HG03095 (cell line): Measurements from ENCODE around the gene SOX13.
"Not testable (repeated sequence)": the region's sequence is repeated elsewhere in the genome, so short reads cannot be mapped to it uniquely, and the experiment has no call there.

Experiments
- ATAC-seq: cut with Tn5 transposase; IDR thresholded peaks from one replicate; pipeline ENCODE4 v1.9.1; 2021; ENCODE audit warnings: moderate library complexity; ENCODE audit not compliant: unreplicated experiment

Gene SOX13

DNA sequence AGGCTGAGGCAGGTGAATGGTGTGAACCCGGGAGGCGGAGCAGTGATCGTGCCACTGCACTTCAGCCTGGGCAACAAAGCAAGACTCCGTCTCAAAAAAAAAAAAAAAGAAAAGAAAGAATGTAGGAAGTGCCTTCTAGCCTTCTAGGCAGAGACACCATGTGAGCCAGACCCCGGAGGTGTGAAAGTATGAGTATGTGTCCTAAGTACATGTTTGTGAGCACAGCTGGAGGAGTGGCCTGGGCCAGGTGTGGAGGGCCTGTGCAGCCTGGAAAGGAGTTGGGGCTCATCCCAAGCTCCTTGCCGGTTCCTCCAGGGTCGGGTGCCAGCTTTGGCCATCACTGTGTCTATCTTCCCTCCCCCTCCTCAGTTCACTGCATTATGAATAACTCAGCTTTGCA, 13.0 kb downstream of the SOX13 start:
- ATAC-seq = no peak

DNA sequence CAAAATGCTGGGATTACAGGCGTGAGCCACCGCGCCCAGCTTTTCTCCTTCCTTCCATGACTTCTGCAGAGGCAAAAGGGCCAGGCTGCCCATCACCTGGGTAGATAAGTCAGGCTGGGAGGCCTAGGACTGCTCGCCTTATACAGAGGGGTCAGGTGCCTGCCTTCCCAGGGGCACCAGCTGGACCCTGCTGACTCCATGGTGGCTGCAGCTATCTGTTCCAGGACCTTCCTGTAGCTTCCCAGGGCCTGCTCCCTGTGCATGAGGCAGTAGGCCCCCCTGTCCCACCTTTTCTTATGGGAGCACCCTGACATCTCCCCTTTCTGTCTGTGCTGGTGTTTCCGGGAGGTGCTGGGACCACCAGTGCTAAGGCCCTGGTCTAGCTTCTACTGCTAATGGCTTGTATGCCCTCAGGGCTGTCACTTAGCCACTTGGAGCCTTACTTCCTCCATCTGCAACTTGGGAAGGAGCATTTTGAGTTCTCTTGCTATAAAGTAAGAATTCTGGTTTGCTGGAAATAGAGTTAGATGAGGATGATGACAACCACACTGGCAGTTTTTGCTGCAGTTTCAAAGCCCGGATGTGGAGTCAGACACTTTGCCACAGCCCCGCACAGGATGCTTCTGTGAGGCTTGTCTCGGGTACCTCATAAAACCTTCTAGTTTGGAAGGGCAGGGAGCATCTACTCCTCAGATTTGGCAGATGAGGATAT, 14.4 kb downstream of the SOX13 start:
- ATAC-seq = no peak

DNA sequence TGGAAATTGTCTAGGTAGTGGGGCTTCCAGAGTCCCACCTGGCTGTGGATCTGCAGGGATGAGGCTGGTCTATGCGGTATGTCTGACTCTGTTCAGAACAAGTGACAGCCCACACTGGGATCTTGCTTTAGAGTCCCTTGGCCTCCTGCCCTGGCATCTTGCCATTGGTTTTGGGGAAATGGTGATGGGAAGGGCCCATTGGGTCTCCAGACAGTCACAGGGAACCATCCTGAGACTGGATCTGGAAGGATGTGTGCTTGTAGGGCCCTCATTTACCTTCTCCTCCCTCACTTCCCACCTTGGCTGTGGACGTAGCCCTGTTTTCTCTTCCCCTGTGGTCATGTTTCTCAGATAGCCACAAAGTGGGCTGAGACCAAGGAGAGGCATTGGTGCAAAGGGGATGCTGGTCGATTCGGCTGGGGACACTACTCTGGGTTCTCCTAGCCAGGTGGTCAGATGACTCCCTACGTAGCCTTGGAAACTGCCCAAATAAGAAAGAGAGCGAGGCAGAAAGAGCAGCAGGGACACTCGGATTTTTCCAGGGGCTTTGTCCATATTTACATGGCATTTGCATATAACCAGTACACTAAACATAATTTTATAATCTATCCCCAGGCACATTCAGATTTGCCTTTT, 15.1 kb downstream of the SOX13 start:
- no peak for ATAC-seq

DNA sequence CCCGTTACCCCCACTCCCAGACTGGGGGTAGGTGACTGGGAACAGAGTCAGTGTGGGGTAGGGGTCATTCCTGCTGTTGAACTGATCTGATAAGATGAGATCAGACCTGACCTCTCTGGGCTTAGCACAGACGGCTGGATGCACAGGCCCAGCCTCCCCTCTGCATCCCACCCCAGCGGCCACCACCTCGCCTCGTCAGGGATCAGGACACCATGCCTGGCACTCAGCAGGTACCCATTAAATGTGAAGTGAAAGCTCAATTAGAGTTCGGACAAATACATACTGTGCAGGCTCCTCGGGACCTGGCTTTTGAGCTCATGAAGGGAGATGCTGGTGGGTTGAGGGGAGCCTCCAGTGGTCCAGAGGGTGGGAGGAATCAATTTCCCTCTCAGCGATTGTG, 15.7 kb downstream of the SOX13 start:
- no peak for ATAC-seq

DNA sequence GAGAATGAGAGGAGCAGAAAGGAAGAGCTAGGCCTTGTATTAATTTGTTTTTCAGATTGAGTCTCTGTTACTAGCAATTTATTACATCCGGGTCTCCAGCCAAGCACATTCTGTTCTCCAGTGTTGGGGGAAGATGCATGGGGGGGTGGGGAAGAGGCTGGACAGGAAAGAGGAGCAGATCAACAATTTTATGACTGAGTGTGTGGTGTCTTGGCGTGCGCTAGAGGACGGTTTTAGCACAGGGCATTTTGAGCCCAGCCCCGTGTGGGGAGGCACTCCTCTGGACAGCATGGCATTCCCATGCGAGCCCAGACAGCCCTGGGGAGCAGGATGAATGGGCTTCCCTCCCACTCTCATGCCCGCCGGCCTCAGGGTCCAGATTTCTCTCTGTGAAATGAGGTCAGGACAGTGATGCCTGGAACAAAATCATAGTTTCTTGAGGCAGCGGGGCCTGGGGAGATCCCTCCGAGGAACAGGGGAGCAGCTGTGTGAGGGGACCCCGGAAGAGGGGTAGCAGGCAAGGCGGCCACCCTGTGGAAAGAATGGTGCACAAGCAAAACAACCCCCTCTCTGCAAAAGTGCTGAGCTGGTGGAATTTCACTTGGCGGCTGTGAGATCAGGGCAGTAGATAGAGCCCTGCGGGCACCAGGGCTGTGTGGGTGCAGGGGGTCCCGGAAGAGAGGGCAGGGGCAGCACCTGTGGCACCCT, 16.3 kb downstream of the SOX13 start:
- ATAC-seq = no peak

DNA sequence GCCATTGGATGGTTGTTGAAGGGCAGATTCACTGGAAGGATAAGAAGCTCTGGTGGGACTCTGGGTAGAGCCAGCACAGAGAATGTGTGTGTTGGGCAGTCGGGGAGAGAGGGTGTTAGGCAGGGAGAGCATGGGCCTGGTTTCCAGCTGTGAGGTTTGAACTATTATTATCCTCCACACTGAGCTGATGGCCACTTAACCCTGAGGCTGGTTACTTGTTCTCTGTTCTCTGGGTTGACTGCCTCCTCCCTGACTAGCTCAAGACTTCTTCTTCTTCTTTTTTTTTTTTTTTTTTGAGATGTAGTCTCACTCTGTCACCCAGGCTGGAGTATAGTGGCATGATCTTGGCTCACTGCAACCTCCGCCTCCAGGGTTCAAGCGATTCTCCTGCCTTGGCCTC, 17.2 kb downstream of the SOX13 start:
- not testable (repeated sequence) for ATAC-seq

DNA sequence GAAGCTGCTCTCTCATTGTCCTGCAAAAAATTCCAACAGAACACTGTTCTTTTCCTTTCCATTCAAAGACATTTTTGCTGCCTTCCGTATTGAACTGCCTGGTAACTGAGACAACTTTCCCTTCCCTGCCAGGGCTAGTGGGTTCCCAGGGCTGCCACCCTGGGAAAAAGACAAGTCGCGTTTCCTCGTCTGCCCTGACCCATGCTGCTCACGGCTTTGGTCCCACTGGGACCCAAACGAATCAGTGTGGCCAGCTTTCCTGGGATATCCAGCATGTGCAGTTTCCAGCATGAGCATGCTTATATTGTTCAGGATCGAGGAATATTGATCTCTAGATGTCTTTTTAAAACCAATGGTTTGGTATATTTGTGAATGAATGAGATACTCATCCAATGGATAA, 18.2 kb downstream of the SOX13 start:
- ATAC-seq = no peak

DNA sequence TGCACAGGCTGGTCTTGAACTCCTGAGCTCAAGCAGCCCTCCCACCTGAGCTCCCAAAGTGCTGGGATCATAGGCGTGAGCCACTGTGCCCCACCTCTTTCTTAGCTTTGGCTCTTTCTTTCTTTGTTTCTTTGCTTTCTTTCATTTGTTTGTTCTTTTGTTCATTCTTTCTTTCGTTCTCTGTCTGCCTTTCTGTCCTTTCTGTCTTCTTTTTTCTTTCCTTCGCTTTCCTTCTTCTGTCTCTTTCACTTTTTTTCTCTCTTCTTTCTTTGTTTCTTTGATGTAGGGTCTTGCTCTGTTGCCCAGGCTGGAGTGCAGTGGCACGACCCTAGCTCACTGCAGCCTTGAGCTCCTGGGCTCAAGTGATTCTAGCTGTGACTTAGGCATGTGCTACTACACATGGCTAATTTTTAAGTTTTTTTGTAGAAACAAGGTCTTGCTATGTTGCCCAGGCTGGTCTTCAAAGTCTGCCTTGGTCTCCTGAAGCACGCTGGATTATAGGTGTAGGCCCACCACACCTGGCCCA, 18.9 kb downstream of the SOX13 start:
- ATAC-seq = no peak

DNA sequence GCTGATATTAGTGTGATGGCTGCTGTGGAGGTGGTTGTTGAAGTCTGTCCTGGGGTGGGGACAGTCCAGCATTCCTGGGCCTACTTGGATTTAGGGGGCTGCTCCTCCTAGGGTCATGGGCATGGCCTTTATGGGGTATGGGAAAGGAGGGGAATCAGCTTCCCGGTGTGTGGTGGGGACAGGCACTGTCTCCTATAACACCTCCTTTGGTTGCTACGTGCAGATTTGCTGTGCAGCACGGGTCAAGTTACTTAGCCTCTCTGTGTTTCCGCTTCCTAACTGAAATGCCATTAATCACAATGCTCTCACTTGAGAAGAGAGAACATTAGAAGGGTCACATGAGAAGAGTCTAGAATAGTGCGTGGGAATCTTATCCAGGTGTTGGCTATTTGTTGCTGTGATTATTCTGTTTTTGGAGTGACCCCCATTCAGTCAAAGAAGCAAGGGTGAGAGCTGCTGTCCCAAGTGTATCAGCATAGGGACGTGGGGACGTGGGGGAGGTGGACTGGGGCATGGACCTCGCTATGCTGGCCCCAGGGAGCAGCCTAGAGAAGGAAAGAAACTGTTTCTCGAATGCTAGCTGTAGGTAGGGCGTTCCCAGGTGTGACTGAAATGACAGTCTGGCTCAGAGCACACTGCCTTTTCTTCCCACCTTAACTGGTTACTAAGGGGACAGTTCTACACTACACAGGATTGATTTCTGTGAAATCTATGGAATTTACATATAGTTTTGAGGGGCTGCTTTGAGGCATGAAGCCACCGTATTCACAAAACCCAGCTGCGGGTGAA, 19.9 kb downstream of the SOX13 start:
- no peak for ATAC-seq

DNA sequence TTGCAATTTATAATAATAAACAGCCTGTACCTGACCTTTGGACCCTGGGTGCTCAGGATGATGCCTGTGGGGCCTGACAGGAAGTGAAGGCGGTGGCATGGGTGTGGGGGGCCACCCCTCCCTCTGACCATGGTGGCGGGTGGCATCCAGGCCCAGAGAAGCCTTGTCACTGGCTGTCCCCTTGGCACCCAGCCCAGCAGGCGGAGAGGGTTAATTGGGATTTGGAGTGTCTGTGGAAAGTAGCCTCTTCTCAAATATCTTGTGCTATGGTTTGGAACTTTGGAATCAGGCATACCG, 20.5 kb downstream of the SOX13 start:
- no peak for ATAC-seq

GRCh38 chr1:204093781-204094180, 20.9 kb downstream of the SOX13 start:
- no peak for ATAC-seq

DNA sequence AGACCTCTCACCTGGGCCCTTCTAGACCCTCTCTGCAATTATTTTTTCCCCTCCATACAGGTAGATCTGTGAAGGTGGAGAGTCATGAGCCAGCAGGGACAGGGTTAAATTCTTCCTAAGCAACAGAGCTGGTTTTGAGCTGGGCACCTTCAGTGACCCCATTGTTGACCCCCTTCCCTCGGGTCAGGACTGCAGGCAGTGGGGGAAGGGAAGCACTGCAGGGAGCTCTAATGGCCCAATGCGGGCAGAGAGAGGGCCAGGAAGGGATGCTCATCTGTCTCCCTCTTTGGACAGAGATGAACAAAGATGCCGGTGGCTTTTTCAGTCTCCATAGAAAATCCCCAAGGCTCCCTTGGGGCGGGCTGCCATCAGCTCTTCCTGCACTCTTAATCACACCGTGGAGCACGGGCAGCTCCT, 21.4 kb downstream of the SOX13 start:
- ATAC-seq = no peak

DNA sequence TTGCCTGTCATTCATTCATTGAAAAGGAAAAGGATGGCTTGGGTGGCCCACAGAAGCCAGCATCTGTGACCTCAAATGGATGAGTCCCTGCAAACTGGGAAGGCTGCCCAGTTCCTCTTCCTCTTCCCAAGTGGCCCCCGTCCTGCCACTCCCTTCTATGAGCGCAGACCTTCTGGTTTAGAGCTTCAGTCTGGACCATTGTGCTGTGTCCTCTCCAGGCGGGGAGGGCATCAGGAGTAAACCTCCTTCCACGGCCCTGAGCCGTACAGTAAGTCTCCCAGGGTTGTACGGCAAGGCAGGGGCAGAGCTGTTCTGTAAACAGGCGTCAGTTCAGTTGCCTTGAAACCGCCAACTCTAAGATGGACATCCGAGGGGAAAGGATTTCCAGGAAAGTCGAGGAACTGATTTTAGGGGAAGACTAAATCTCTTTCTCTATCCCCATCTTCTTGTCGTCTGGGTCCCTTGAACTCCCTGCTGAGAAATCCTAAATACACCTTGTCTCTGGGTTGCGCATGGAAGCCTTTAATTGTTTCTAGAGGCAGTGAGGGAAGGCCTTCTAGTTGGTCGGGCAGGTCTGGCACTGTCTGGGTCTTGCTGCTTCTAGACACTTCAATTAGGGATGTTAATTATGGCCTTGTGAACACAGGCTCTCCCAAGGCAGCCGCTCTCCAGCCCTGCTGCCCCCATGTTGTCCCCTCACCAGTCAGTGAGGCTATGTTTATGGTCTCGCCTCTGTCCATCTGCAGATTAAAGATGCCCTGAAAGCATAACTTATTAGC, 22.1 kb downstream of the SOX13 start:
- no peak for ATAC-seq

GRCh38 chr1:204096931-204097330, 24.0 kb downstream of the SOX13 start:
- ATAC-seq = no peak

- ATAC-seq = no peak
These were observed 25.8 kb downstream of the SOX13 start for GRCh38 chr1:204098683-204099082.

DNA sequence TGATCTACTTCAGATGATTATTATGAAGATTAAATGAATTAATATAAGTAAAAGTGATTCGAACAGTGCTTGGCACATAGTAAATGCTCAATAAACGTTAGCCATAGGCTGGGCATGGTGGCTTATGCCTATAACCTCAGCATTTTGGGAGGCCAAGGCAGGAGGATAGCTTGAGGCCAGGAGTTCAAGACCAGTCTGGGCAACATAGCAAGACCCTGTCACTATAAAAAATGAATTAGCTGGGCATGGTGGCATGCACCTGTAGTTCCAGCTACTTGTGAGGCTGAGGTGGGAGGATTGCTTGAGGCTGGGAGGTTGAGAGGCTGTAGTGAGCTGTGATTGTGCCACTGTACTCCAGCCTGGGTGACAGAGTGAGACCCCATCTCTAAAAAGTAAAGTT, 26.8 kb downstream of the SOX13 start:
- not testable (repeated sequence) for ATAC-seq

DNA sequence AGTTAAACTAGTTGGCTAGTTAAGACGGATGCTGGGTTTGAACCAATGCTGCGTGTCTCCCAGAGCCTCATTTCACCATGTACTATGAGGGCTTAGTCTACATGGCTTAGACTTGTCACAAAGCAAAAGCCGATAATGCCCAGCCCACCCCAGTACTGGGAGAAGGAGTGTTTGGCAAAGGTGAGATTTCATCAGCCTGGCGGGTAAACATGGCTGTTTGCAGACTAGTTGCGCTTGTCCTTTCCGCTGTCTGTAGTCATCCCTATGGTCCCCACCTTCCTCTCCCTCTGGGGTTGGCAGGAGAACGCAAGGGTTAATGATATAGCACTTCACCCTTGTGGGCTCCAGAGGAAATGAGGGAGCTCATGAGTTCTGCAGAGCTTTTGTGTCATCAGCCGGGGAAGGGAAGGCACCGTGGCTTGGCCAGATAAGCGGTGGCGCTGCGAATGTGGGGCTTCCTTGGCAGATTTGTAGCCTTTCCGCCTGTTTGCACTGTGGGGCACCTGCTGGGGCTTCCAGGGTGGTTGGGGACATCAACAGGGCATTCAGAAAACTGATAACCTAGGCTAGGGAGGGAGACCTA, 29.2 kb downstream of the SOX13 start:
- no peak for ATAC-seq

DNA sequence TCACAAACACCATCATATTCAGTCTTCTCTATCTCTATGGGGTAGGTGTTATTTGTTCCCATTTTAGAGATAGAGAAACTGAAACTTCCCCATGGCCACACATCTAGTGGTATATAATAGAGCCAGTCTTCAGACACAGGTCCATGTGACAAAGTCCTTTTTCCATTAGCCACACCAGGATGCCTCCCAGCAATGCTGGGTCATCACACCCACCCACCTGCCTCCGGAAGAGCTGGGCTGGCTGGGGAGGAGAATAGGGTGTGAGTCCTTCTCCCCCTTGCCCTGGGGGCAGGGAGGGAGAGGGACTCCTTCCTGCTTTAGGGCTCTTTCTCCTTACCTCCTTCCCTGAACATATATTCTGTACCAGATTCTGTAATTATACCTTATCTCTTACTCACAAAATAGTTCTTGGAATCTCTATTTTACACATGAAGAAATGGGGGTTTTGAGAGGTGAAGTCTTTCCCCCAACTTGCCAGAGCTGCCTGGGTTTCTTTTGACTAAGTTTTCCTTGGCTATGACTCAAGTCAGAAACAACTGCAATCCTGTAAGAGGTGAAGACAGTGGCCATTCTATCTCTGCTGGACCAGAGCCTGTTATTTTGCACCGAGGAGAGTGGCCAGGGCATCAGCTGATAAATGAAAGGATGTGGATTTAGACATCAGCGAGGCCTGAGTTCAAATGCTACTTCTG, 30.0 kb downstream of the SOX13 start:
- no peak for ATAC-seq

DNA sequence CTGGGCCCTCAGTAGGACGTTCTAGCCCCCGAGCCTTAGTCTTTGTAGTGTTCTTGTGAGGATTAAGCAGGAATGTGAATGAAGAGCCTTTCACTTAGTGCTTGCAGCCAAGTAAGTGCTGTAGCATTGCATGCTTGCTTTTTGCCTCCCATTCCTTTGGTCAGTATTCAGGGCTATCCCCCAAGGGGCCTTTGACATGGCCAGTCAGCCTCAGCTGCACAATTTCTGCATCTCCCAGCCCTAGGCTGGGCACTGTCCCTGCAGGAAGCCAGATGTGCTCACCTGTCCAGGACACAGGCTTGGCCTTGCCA, 30.5 kb downstream of the SOX13 start:
- ATAC-seq = no peak
